Stimulated activated effector memory CD8-positive, alpha-beta T cell treated with anti-CD3 and anti-CD28 coated beads, Interleukin-12 subunit alpha, Interleukin-12 subunit beta, amount 100 ng/mL, for 72 hours (primary cell): ENCODE data around the gene RNF34.

Experiments used
- ATAC-seq: fragments of 150-1000 bp; cut with Tn5 transposase; 2 replicates; pipeline ENCODE4 v1.10.0; 2021
- DNase-seq, 2 donors: peaks; one replicate each; pipeline ENCODE4 v3.0.0; 2021 to 2022; ENCODE audit warnings: low spot score in 2 of 2
- H3K27ac Mint-ChIP-seq: one replicate; pipeline ENCODE4 v1.8.0; 2022; ENCODE audit warnings: mild to moderate bottlenecking, mixed read lengths
- H3K36me3 Mint-ChIP-seq: one replicate; pipeline ENCODE4 v1.8.0; 2022; ENCODE audit warnings: mild to moderate bottlenecking, mixed read lengths
- H3K4me1 Mint-ChIP-seq: one replicate; pipeline ENCODE4 v1.8.0; 2022; ENCODE audit warnings: mixed read lengths
- H3K4me3 Mint-ChIP-seq: one replicate; pipeline ENCODE4 v1.8.0; 2022; ENCODE audit warnings: mild to moderate bottlenecking, mixed read lengths
- H3K9me3 Mint-ChIP-seq: one replicate; pipeline ENCODE4 v1.8.0; 2022; ENCODE audit warnings: mixed read lengths

Gene RNF34

DNA sequence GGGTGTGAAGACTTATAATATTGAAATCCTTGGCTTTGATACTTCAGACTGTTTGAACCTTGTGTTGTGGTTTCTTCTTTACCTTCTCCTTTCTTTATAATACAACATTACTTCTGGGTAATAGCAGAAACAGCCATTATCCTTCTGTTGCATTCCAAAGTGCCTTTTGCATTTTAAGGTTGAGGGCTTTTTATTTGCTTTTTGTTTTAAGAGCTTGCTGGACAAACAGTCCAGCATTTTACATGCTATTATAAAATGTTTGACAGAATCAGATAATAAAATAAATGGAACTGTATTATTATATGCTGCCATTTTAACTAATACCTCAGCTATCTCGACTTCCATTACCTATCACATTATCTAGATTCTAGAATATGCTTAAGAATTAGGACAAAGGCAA is 14.0 kb downstream of the RNF34 start:
- no peak overlapping the region for H3K4me3 Mint-ChIP-seq
- peaks cover 97% of the 10 kb centered on the region for H3K36me3 Mint-ChIP-seq
- peak overlapping the region; percentile 43 for H3K27ac Mint-ChIP-seq
- no peak for ATAC-seq
- peaks cover 4% of the 10 kb centered on the region for H3K4me1 Mint-ChIP-seq
- no peaks in the 10 kb centered on the region for H3K9me3 Mint-ChIP-seq
- no peak for DNase-seq

DNA sequence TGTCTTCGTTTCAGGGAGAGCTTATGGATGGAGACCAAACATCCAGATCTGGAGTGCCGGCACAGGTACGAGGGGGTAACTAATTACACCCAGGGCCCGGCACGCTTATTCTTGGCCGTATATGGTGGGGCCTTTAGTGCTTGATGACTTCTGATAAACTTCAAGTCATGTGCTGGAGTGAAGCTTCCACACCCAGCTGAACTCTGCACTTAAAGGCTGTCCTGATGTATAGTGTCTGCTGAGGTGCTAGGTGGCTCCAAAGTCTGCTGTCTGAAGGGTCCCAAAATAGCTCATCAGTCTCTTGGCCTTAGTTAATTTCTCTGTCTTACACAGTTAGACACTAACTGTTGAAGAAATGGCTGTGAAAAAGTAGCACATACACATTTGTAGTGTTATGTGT is 17.9 kb downstream of the RNF34 start:
- H3K4me3 Mint-ChIP-seq, result no peak overlapping the region
- peaks cover 4% of the 10 kb centered on the region for H3K4me1 Mint-ChIP-seq
- no peak for DNase-seq
- peaks cover 100% of the 10 kb centered on the region for H3K36me3 Mint-ChIP-seq
- H3K27ac Mint-ChIP-seq, result no peak overlapping the region
- ATAC-seq, result no peak
- no peaks in the 10 kb centered on the region for H3K9me3 Mint-ChIP-seq

DNA sequence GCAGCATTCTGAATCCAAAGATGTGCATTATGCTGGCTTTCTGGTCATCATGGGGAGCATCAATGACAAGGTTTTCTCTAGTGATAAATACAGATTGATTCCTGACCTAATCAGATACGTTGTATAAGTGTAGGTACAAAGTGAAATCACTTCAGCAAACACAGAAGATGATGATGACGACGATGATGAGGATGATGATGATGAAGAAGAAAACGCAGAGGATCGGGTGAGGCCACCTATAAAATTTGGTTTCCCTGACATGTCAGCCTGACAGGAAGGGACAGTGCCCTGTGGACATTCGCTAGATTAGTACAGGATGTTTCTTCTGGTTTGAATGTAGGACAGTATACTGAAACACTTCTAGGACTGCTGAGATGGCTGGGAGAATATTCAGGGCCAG is 20.2 kb downstream of the RNF34 start:
- H3K27ac Mint-ChIP-seq, result no peak overlapping the region
- no peaks in the 10 kb centered on the region for H3K9me3 Mint-ChIP-seq
- H3K4me1 Mint-ChIP-seq, result peaks cover 4% of the 10 kb centered on the region
- DNase-seq (no peak), ATAC-seq (no peak)
- H3K4me3 Mint-ChIP-seq, result no peak overlapping the region
- peaks cover 100% of the 10 kb centered on the region for H3K36me3 Mint-ChIP-seq

DNA sequence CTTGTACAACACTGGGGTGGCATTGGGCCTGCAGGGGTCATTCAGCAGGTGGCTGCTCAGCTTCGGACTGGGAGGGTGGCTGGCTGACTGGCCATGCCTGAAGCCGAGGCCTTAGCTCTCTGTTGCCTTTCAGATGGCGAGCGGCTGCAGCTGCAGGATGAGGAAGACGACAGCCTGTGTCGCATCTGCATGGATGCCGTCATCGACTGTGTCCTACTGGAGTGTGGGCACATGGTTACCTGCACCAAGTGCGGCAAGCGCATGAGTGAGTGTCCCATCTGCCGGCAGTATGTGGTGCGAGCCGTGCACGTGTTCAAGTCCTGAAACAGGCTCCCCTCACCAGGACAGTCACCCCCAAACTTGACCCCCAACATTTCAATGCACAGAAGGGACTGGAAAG is 23.3 kb downstream of the RNF34 start:
- Mint-ChIP-seq H3K36me3 (peaks cover 100% of the 10 kb centered on the region), H3K4me1 (no peaks in the 10 kb centered on the region)

DNA sequence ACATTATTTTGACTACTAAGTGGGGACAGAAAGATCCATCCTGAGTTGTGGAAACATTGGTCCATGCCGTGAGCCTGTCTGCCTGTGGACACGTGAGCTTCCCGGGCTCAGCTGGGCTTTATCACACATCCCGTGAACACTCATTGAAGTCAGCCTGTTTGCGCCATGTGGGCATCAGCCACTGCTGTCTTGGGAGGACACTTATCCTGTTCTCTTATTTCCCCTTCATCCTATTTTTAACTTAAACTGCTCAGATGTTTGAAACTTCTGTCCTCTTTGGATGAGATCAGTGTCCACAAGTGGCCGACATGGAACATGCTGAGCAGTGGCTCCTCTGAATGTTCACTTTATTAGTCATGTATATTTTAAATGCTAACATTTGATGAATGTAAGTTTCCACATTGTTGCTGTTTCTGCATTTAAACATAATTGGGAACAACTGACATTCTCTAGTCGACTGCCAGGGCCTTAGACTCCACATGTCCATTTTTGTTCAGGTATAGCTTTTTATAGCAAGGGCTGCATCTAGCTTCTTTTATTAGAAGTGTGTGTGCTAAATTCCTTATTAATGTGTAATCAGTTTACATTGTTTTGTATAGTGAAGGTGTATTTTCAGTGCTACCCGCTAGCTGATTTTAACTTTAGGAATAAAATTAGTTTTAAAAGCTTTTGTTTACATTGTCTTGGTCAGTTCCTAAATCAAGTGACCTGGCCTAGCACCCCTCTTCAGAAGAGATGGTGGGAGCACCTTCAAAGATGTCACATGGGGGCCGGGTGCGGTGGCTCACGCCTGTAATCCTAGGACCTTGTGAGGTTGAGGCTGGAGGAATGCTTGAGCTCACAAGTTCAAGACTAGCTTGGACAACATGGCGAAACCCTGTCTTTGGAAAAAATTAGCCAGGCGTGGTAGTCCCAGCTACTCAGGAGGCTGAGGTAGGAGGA is 24.0 kb downstream of the RNF34 start:
- H3K36me3 Mint-ChIP-seq, result peaks cover 100% of the 10 kb centered on the region
- H3K9me3 Mint-ChIP-seq, result no peaks in the 10 kb centered on the region
- H3K4me1 Mint-ChIP-seq, result no peaks in the 10 kb centered on the region
- peak overlapping the region; percentile 32 for H3K27ac Mint-ChIP-seq
- no peak overlapping the region for H3K4me3 Mint-ChIP-seq
- no peak for DNase-seq
- ATAC-seq, result no peak

More for the DNA sequence above, 23.3 kb downstream of the RNF34 start:
- no peak for DNase-seq
- Mint-ChIP-seq H3K4me3 (no peak overlapping the region), H3K9me3 (no peaks in the 10 kb centered on the region), H3K27ac (no peak overlapping the region)
- ATAC-seq, result no peak

DNA sequence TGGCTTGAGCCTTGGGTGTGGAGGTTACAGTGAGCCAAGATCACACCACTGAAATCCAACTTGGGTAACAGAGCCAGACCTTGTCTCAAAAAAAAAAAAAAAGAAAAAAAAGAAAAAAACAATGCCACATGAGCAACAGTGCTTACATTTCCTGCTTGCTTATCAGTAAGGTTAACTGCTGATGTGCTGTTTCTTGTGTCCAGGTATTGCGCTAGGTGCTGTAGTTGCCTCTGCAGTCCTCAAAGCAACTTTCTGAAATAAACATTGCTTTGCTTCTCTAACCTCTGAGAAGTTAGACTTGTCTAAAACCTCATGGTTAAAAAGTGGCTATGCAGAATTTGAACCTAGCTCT is 24.7 kb downstream of the RNF34 start:
- ATAC-seq (no peak), DNase-seq (no peak)
- H3K9me3 Mint-ChIP-seq, result no peaks in the 10 kb centered on the region
- H3K27ac Mint-ChIP-seq, result peak overlapping the region; percentile 32
- peaks cover 100% of the 10 kb centered on the region for H3K36me3 Mint-ChIP-seq
- H3K4me1 Mint-ChIP-seq, result peaks cover 4% of the 10 kb centered on the region
- no peak overlapping the region for H3K4me3 Mint-ChIP-seq

DNA sequence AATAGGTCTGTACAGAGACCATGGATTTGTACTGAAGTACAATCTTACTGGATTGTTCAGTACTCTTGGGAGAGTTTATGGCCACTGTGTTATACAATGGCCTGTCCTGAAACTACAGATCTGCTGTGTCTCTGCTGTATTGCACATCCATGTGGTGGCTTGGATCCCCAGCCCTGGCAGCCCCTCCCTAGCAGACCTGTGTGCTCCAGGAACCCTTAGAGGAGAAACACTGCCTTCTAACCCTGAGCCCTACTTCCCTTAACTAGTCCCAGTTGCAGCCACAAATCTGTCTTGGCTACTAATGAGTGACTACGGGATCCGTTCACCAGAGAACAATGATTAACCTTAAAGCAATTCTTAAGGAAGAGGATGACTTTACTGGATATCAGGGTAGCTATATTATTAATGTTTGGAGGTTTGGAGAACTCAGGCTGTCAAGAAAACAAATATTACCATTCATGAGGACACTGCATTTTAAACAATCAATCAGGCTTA is 27.7 kb downstream of the RNF34 start:
- peaks cover 100% of the 10 kb centered on the region for H3K36me3 Mint-ChIP-seq
- no peak for ATAC-seq

DNA sequence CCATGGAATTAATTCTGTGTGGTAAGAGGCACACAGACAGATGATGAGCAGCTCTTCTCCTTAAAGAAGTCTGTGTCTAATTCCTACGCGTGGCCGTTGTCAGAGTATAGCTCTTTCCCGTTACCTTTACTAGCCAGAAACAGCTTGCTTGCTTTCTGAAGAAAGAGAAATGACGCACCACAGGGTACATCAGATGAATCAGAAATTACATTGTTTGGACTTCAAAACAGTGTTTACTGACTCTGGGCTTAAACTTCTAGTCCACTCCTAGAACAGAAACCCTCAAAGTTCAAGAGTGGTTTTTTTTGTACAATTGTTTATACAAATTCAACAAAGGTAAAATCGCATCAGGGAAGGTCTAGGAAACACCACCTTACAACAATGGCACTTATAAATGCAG is 29.0 kb downstream of the RNF34 start:
- H3K9me3 Mint-ChIP-seq, result no peaks in the 10 kb centered on the region
- peaks cover 8% of the 10 kb centered on the region for H3K4me1 Mint-ChIP-seq
- peaks cover 100% of the 10 kb centered on the region for H3K36me3 Mint-ChIP-seq
- no peak for DNase-seq
- H3K27ac Mint-ChIP-seq, result no peak overlapping the region
- no peak overlapping the region for H3K4me3 Mint-ChIP-seq
- no peak for ATAC-seq

More for the DNA sequence above, 27.7 kb downstream of the RNF34 start:
- Mint-ChIP-seq H3K9me3 (no peaks in the 10 kb centered on the region), H3K27ac (peak overlapping the region; percentile 63), H3K4me1 (peaks cover 6% of the 10 kb centered on the region), H3K4me3 (no peak overlapping the region)
- no peak for DNase-seq

DNA sequence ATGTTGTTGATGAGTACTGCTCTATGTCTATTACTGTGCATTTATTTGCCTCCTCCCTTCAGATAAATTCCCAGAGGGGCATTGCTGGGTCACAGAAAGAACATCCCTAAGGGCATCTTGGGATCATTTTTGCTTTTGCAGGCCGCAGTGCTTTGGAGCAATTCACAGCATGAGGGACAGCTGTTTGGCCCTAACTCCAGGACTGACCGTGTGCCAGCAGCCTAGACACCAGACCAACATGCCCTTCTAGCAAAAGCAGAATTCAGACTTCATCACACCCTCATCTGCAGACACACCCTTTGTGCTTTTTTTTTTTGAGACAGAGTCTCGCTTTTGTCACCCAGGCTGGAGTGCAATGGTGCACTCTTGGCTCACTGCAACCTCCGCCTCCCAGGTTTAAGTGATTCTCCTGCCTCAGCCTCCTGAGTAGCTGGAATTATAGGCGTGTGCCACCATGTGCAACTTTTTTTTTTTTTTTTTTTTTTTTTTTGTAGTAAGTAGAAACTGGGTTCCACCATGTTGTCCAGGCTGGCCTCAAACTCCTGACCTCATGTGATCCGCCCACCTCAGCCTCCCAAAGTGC is 31.0 kb downstream of the RNF34 start:
- DNase-seq (no peak), ATAC-seq (no peak)
- Mint-ChIP-seq H3K4me3 (no peak overlapping the region), H3K9me3 (no peaks in the 10 kb centered on the region), H3K27ac (no peak overlapping the region), H3K4me1 (peaks cover 11% of the 10 kb centered on the region), H3K36me3 (peaks cover 100% of the 10 kb centered on the region)

DNA sequence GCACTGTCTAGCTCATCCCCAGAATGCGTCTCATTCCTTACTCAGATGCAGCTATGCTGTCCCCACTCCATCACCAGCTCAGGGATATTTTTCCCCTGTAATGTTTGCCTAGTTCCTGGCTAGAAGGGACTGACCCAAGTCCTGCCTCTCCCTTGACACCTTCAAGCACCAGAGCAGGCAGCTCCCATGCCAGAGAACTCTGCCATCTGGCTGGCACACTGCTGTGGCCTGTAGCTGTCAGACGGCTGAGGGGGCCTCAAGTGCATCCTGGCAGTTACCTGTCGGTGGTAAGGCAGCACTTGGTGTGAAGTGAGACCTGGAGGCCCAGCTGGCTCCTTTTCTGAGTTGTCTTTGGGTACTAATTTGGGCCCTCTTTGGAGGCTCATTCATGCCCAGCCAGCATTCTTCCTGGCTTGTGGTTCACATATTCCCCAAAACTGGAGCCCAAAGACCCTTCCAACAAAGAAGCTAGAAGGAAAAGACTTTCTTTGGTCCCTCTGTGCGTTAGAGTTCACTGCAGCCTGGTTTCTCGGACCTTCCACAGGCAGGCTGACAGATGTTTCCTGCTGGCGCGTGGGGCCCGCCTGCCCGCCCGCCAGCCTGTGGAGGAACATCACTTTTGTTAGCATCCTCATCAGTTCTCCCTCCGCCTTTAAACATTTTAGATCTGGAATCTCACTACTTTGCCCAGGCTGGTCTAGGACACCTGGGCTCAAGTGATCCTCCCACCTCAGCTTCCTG is 33.0 kb downstream of the RNF34 start:
- ATAC-seq, result no peak
- Mint-ChIP-seq H3K27ac (peak overlapping the region; percentile 80), H3K36me3 (peaks cover 100% of the 10 kb centered on the region), H3K4me1 (peaks cover 11% of the 10 kb centered on the region), H3K9me3 (no peaks in the 10 kb centered on the region), H3K4me3 (no peak overlapping the region)
- DNase-seq, result no peak

DNA sequence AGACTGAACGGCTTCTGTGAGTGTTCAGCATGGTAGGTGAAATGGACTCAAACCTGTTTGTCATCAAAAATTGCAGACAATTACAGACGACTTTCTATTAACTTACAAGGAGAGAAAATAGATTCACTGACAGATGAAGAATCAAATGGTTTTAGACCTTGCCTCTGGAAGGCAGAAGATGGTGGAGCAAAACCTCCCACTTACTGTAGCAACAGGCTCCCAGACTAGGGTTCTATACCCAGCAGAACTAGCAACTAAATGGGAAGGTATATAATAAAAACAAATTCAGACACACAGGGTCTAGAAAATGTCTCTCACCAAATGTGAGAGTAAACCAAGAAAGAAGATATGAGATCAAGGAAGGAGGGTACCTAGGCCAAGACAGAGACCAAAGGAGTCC is 36.8 kb downstream of the RNF34 start:
- Mint-ChIP-seq H3K36me3 (peaks cover 100% of the 10 kb centered on the region), H3K9me3 (no peaks in the 10 kb centered on the region), H3K4me1 (peaks cover 5% of the 10 kb centered on the region), H3K4me3 (no peak overlapping the region), H3K27ac (no peak overlapping the region)
- ATAC-seq (no peak), DNase-seq (no peak)

DNA sequence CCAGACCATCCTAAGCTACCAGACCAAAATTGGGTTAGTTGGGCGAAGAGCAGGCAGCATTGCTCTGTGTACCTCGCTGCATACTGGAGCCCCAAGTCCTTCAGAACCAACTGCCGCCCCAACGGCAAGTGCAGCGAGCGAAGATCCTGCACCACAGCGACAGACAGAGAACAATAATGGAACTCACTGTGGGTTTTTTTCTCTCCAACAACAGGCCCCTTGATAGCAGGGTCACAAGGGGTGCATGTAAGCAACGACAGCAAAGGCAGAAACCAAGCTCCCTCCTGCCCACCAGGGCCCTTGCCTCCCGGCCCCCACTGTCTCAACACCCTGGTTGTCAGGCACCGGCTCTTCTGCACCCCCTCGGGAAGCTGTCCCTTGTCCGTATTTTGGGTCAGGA is 39.0 kb downstream of the RNF34 start:
- Mint-ChIP-seq H3K27ac (no peak overlapping the region), H3K36me3 (peaks cover 93% of the 10 kb centered on the region), H3K9me3 (no peaks in the 10 kb centered on the region), H3K4me1 (peaks cover 13% of the 10 kb centered on the region), H3K4me3 (no peak overlapping the region)
- ATAC-seq (no peak), DNase-seq (no peak)

DNA sequence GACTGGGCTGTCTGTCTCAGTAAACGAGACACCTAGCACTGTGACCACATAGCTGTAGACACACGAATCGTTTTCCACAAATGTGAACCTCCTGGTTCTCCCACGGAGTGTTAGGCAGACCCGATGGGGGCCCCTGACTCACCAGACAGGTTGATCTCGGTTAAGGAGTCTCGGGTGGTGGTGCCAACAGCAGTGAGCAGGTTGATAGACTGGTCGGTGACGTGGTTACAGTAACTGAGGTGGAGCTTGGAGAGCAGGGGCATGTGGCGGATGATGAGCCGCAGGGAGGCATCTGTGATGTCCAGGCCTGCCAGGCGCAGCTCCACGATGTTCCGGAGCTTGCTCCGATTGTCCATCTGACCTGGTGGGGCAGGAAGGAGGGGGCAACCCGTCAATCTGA is 39.8 kb downstream of the RNF34 start:
- DNase-seq, result no peak
- Mint-ChIP-seq H3K36me3 (peaks cover 93% of the 10 kb centered on the region), H3K4me1 (peaks cover 14% of the 10 kb centered on the region), H3K4me3 (no peak overlapping the region), H3K9me3 (no peaks in the 10 kb centered on the region), H3K27ac (no peak overlapping the region)
- no peak for ATAC-seq

DNA sequence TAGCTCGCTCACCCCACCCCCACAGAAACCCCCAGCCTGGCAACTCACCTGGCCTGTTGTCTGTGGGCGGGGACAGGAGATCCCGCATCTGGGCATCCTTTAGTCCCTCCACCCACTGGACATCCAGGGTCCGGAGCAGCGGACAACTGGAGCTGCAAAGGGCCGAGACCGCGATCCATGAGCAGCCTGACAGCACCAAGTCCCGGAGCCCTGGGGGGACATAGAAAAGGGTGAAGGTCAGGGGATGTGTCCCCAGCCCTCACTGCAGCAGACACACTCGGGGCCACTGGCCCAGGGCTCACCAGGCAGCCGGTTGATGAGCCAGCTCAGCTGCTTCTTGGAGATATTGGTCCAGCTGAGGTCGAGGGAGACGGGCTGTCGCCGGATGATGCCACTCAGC is 40.9 kb downstream of the RNF34 start:
- H3K36me3 Mint-ChIP-seq, result peaks cover 85% of the 10 kb centered on the region
- ATAC-seq, result no peak
- no peak for DNase-seq
- peaks cover 14% of the 10 kb centered on the region for H3K4me1 Mint-ChIP-seq
- no peak overlapping the region for H3K4me3 Mint-ChIP-seq
- no peaks in the 10 kb centered on the region for H3K9me3 Mint-ChIP-seq
- H3K27ac Mint-ChIP-seq, result no peak overlapping the region

DNA sequence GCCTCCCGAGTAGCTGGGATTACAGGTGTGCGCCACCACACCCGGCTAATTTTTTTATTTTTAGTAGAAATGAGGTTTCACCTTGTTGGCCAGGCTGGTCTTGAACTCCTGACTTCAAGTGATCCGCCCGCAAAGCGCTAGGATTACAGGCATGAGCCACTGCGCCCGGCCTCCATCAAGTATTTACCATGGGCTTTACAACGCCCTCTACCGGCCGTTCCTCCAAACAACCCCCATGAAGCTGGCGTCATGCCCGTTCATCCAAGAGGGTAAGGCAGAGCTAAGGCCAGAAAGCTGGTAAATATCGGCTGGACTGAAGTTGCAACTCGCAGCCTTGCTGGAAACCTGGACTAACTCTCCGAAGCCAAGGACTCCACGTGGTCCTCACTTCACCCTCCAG is 41.6 kb downstream of the RNF34 start:
- ATAC-seq (no peak), DNase-seq (no peak)
- peaks cover 14% of the 10 kb centered on the region for H3K4me1 Mint-ChIP-seq
- peaks cover 85% of the 10 kb centered on the region for H3K36me3 Mint-ChIP-seq
- no peak overlapping the region for H3K27ac Mint-ChIP-seq
- no peaks in the 10 kb centered on the region for H3K9me3 Mint-ChIP-seq
- no peak overlapping the region for H3K4me3 Mint-ChIP-seq
